Activated CD8-positive, alpha-beta memory T cell treated with anti-CD3 and anti-CD28 coated beads for 4 hours (primary cell): ENCODE data around the gene ZNF488.
"Not testable (repeated sequence)": the region's sequence is repeated elsewhere in the genome, so short reads cannot be mapped to it uniquely, and the experiment has no call there.

Experiments
- DNase-seq, 2 donors: peaks; one replicate each; pipeline ENCODE4 v3.0.0-alpha.2; 2020; ENCODE audit warnings: low read depth in 2 of 2

The ZNF488 gene

GRCh38 chr10:47384148-47384921, at the start of gene ZNF488:
Gene ZNF488 (minus strand): TSS chr10:47384293. CDS start chr10:47368829, 15,464 bp downstream.
- peak; percentile 43 to 47 for DNase-seq

- DNase-seq: no peak
These were observed 41.8 kb upstream of the ZNF488 start for GRCh38 chr10:47425813-47426419.

GRCh38 chr10:47424231-47424630, 40.1 kb upstream of the ZNF488 start:
- no peak for DNase-seq

GRCh38 chr10:47423476-47423875, 39.4 kb upstream of the ZNF488 start:
- DNase-seq: no peak

GRCh38 chr10:47421057-47421952, 37.2 kb upstream of the ZNF488 start:
- DNase-seq: no peak

- DNase-seq: no peak
These were observed 36.4 kb upstream of the ZNF488 start for GRCh38 chr10:47420305-47421056.

- no peak for DNase-seq
These were observed 35.3 kb upstream of the ZNF488 start for GRCh38 chr10:47419421-47419820.

GRCh38 chr10:47418966-47419365, 34.9 kb upstream of the ZNF488 start:
- DNase-seq: no peak

GRCh38 chr10:47418321-47418720, 34.2 kb upstream of the ZNF488 start:
- no peak for DNase-seq

GRCh38 chr10:47416305-47417218, 32.5 kb upstream of the ZNF488 start:
- DNase-seq: not testable (repeated sequence)

GRCh38 chr10:47415520-47416304, 31.6 kb upstream of the ZNF488 start:
- DNase-seq: no peak

GRCh38 chr10:47414752-47415519, 30.8 kb upstream of the ZNF488 start:
- no peak for DNase-seq

- DNase-seq: no peak
These were observed 30.1 kb upstream of the ZNF488 start for GRCh38 chr10:47414227-47414592.

- DNase-seq: no peak
These were observed 29.6 kb upstream of the ZNF488 start for GRCh38 chr10:47413531-47414226.

- no peak for DNase-seq
These were observed 28.8 kb upstream of the ZNF488 start for GRCh38 chr10:47412869-47413268.

GRCh38 chr10:47412177-47412730, 28.2 kb upstream of the ZNF488 start:
- no peak for DNase-seq

GRCh38 chr10:47410862-47411261, 26.8 kb upstream of the ZNF488 start:
- DNase-seq: no peak

- DNase-seq: no peak
These were observed 26.2 kb upstream of the ZNF488 start for GRCh38 chr10:47410271-47410670.
